Measurements from ENCODE around the gene SOCS4. TPM values are rescaled to one million over a fixed set of nuclear protein-coding genes. Genes with fewer than 3 reads are reported as not detected.

Gene SOCS4
- total and polyA plus RNA-seq, 4 experiments from 2014 or later: 3.3 to 24.5 (median 11.5) TPM

DNA sequence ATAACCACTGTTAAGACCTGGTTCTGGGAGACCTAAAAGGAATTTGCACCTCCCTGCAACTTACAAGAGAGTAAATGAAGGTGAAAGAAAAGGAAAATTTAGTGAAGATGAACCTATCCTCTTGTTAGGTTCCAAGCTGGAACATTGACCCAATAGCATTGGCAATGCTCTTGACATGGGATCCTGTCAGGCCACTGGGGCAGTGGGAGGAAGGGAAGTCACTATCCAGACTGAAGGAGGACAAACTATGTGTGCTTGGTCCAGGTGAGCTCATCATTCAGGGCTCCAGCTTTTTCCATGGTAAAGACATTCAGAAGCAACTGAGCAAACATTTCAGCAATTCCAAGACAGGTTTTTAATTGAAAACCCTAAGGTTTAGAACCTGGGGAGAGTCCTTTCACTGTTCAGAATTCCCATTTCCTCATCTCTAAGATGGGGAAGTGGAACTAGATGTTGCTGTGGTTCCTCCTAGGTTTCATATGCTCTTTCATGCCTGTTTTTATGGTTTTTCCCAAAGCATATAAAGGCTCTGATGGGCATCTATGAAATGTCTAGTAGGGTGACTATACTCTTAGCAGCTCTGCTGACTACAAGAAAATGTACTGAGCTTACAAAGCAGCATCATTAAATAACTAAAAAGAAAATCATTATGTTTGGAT is 57.5 kb downstream of the SOCS4 start:
- H3K27me3 ChIP-seq (ENCODE audit: insufficient read depth, low read length): no peaks in the 10 kb centered on the region
- H3K4me3 ChIP-seq (ENCODE audit: low read length in 2 of 2): no peak overlapping the region
- H3K36me3 ChIP-seq (ENCODE audit: insufficient read depth, low read length): no peaks in the 10 kb centered on the region
- peaks cover 3% of the 10 kb centered on the region for H3K4me1 ChIP-seq (ENCODE audit: insufficient read depth, low read length)
- Mint-ChIP-seq H3K9me3 (no peaks in the 10 kb centered on the region), H3K27ac (no peak overlapping the region), H3K4me3 (no peak overlapping the region), H3K27me3 (no peaks in the 10 kb centered on the region), H3K4me1 (peaks cover 2 to 3% (median 2%) of the 10 kb centered on the region in 4 donors), H3K36me3 (no peaks in the 10 kb centered on the region)
- CTCF ChIA-PET (ENCODE audit: partially characterized antibody): interaction anchor here (1.5 to 3.2 kb wide), 3 partner anchors 12 to 75 kb away, joined by 4 to 20 read pairs (median 9); no protein-coding TSS in a partner anchor
- POLR2A ChIA-PET (ENCODE audit: partially characterized antibody): no interaction called here
- H3K9me3 ChIP-seq (ENCODE audit: control insufficient read depth in 1 of 2, low read length in 2 of 2): no peaks in the 10 kb centered on the region
- no peak for DNase-seq
- intact Hi-C loops (cut with micrococcal nuclease): loop anchor here (5.0 kb wide), 1 partner anchor 43 kb away; the partner anchor contains the start of gene LGALS3
- H3K27ac ChIP-seq (ENCODE audit: low read depth, low read length): no peak overlapping the region

DNA sequence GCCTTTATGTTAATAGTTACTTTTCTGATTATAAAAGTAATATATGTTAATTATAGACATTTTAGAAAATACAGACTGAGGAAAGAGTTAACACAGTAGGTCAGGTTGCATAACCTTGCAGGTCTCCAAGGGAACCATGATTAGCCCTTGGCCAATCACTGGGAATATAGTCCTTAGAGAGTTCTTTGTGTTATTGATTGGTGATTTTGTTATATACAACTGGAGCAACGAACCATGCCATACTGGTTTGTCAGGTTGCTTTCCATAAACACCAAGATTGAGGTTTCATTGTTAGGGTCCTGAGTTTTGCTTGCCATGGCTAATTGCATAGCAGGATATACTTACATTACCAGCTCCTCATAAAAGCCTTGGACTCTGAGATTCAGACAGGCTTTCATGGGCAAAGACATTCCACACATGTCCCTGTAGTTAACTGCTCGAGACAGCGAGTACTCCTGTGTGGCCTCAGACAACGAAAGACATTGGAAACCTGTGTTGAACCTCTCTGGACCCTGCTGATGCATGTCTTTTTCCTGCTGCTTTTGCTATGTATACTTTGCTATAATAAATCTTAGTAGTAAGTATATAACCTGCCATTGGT is 58.1 kb downstream of the SOCS4 start:
- ChIA-PET POLR2A (ENCODE audit: partially characterized antibody) (no interaction called here), CTCF (ENCODE audit: partially characterized antibody) (interaction anchor here (1.5 to 3.2 kb wide), 3 partner anchors 13 to 75 kb away, joined by 4 to 20 read pairs (median 9); no protein-coding TSS in a partner anchor)
- no peak overlapping the region for H3K27ac Mint-ChIP-seq
- no peaks in the 10 kb centered on the region for H3K36me3 Mint-ChIP-seq
- intact Hi-C loops (cut with micrococcal nuclease): loop anchor here (5.0 kb wide), 1 partner anchor 42 kb away; the partner anchor contains the start of gene LGALS3
- H3K4me1 ChIP-seq (ENCODE audit: insufficient read depth, low read length): peaks cover 3% of the 10 kb centered on the region
- H3K4me1 Mint-ChIP-seq: peaks cover 3% of the 10 kb centered on the region in 4 donors
- no peak overlapping the region for H3K4me3 ChIP-seq (ENCODE audit: low read length in 2 of 2)
- H3K9me3 Mint-ChIP-seq: no peaks in the 10 kb centered on the region
- no peak for DNase-seq
- H3K4me3 Mint-ChIP-seq: no peak overlapping the region
- H3K27ac ChIP-seq (ENCODE audit: low read depth, low read length): no peak overlapping the region
- H3K27me3 Mint-ChIP-seq: no peaks in the 10 kb centered on the region
- no peaks in the 10 kb centered on the region for H3K9me3 ChIP-seq (ENCODE audit: control insufficient read depth in 1 of 2, low read length in 2 of 2)
- H3K36me3 ChIP-seq (ENCODE audit: insufficient read depth, low read length): no peaks in the 10 kb centered on the region
- H3K27me3 ChIP-seq (ENCODE audit: insufficient read depth, low read length): no peaks in the 10 kb centered on the region

- H3K4me3 ChIP-seq (ENCODE audit: low read length in 2 of 2): no peak overlapping the region
- Mint-ChIP-seq H3K27ac (no peak overlapping the region), H3K27me3 (no peaks in the 10 kb centered on the region), H3K36me3 (no peaks in the 10 kb centered on the region), H3K9me3 (no peaks in the 10 kb centered on the region), H3K4me1 (peaks cover 3 to 6% (median 3%) of the 10 kb centered on the region in 4 donors), H3K4me3 (no peak overlapping the region)
- peaks cover 3% of the 10 kb centered on the region for H3K4me1 ChIP-seq (ENCODE audit: insufficient read depth, low read length)
- POLR2A ChIA-PET (ENCODE audit: partially characterized antibody): no interaction called here
- no peaks in the 10 kb centered on the region for H3K27me3 ChIP-seq (ENCODE audit: insufficient read depth, low read length)
- no peaks in the 10 kb centered on the region for H3K36me3 ChIP-seq (ENCODE audit: insufficient read depth, low read length)
- CTCF ChIA-PET (ENCODE audit: partially characterized antibody): interaction anchor here (0.6 to 9.3 kb wide), 7 partner anchors 16 to 126 kb away, joined by 3 to 286 read pairs (median 4); partner anchors contain the start of gene MAPK1IP1L
- no peak for DNase-seq
- no peaks in the 10 kb centered on the region for H3K9me3 ChIP-seq (ENCODE audit: control insufficient read depth in 1 of 2, low read length in 2 of 2)
- no peak overlapping the region for H3K27ac ChIP-seq (ENCODE audit: low read depth, low read length)
- intact Hi-C loops (cut with micrococcal nuclease): loop anchor here (5.0 kb wide), 1 partner anchor 40 kb away; the partner anchor contains the start of gene LGALS3
Observed at GRCh38 chr14:55086938-55087337, 59.9 kb downstream of the SOCS4 start.

GRCh38 chr14:55088356-55088755 is 61.3 kb downstream of the SOCS4 start:
- intact Hi-C loops (cut with micrococcal nuclease): loop anchor here (5.0 kb wide), 1 partner anchor 39 kb away; the partner anchor contains the start of gene LGALS3
- H3K27me3 Mint-ChIP-seq: no peaks in the 10 kb centered on the region
- peaks cover 3 to 7% (median 5%) of the 10 kb centered on the region in 4 donors for H3K4me1 Mint-ChIP-seq
- H3K36me3 ChIP-seq (ENCODE audit: insufficient read depth, low read length): no peaks in the 10 kb centered on the region
- peaks cover 3% of the 10 kb centered on the region for H3K4me1 ChIP-seq (ENCODE audit: insufficient read depth, low read length)
- ChIA-PET POLR2A (ENCODE audit: partially characterized antibody) (no interaction called here), CTCF (ENCODE audit: partially characterized antibody) (interaction anchor here (1.0 to 9.3 kb wide), 8 partner anchors 9 to 84 kb away, joined by 3 to 286 read pairs (median 4); partner anchors contain the start of gene MAPK1IP1L)
- H3K27ac ChIP-seq (ENCODE audit: low read depth, low read length): no peak overlapping the region
- H3K4me3 ChIP-seq (ENCODE audit: low read length in 2 of 2): no peak overlapping the region
- no peaks in the 10 kb centered on the region for H3K27me3 ChIP-seq (ENCODE audit: insufficient read depth, low read length)
- H3K4me3 Mint-ChIP-seq: no peak overlapping the region
- no peaks in the 10 kb centered on the region for H3K36me3 Mint-ChIP-seq
- DNase-seq: no peak
- no peak overlapping the region for H3K27ac Mint-ChIP-seq
- H3K9me3 Mint-ChIP-seq: no peaks in the 10 kb centered on the region
- no peaks in the 10 kb centered on the region for H3K9me3 ChIP-seq (ENCODE audit: control insufficient read depth in 1 of 2, low read length in 2 of 2)

- no peaks in the 10 kb centered on the region for H3K9me3 Mint-ChIP-seq
- H3K27me3 ChIP-seq (ENCODE audit: insufficient read depth, low read length): no peaks in the 10 kb centered on the region
- no peaks in the 10 kb centered on the region for H3K9me3 ChIP-seq (ENCODE audit: control insufficient read depth in 1 of 2, low read length in 2 of 2)
- no peaks in the 10 kb centered on the region for H3K27me3 Mint-ChIP-seq
- DNase-seq: no peak
- H3K4me1 ChIP-seq (ENCODE audit: insufficient read depth, low read length): peaks cover 7% of the 10 kb centered on the region
- H3K27ac Mint-ChIP-seq: no peak overlapping the region
- POLR2A ChIA-PET (ENCODE audit: partially characterized antibody): interaction anchor here (1.5 to 4.5 kb wide), 4 partner anchors 11 to 68 kb away, joined by 4 to 39 read pairs (median 6); partner anchors contain the start of genes LGALS3 and MAPK1IP1L
- no peaks in the 10 kb centered on the region for H3K36me3 Mint-ChIP-seq
- H3K27ac ChIP-seq (ENCODE audit: low read depth, low read length): no peak overlapping the region
- H3K36me3 ChIP-seq (ENCODE audit: insufficient read depth, low read length): no peaks in the 10 kb centered on the region
- intact Hi-C loops (cut with micrococcal nuclease): no loop called here
- H3K4me3 ChIP-seq (ENCODE audit: low read length in 2 of 2): no peak overlapping the region
- H3K4me1 Mint-ChIP-seq: peaks cover 9% of the 10 kb centered on the region in 4 donors
- CTCF ChIA-PET (ENCODE audit: partially characterized antibody): interaction anchor here (0.8 to 9.3 kb wide), 9 partner anchors 11 to 64 kb away, joined by 3 to 286 read pairs (median 5); partner anchors contain the start of gene LGALS3
- H3K4me3 Mint-ChIP-seq: no peak overlapping the region
Observed at GRCh38 chr14:55092341-55092740, 65.3 kb downstream of the SOCS4 start.

GRCh38 chr14:55094292-55095157 is 67.5 kb downstream of the SOCS4 start:
- intact Hi-C loops (cut with micrococcal nuclease): no loop called here
- Mint-ChIP-seq H3K27me3 (no peaks in the 10 kb centered on the region), H3K4me3 (no peak overlapping the region), H3K9me3 (no peaks in the 10 kb centered on the region), H3K36me3 (no peaks in the 10 kb centered on the region), H3K27ac (no peak overlapping the region), H3K4me1 (peaks cover 19 to 23% (median 20%) of the 10 kb centered on the region in 4 donors)
- Histone ChIP-seq H3K9me3 (ENCODE audit: control insufficient read depth in 1 of 2, low read length in 2 of 2) (no peaks in the 10 kb centered on the region), H3K27ac (ENCODE audit: low read depth, low read length) (no peak overlapping the region), H3K36me3 (ENCODE audit: insufficient read depth, low read length) (no peaks in the 10 kb centered on the region), H3K27me3 (ENCODE audit: insufficient read depth, low read length) (no peaks in the 10 kb centered on the region), H3K4me1 (ENCODE audit: insufficient read depth, low read length) (peaks cover 21% of the 10 kb centered on the region), H3K4me3 (ENCODE audit: low read length in 2 of 2) (no peak overlapping the region)
- no peak for DNase-seq
- POLR2A ChIA-PET (ENCODE audit: partially characterized antibody): interaction anchor here (2.3 to 4.5 kb wide), 2 partner anchors 9 to 65 kb away, joined by 5 to 39 read pairs; no protein-coding TSS in a partner anchor
- CTCF ChIA-PET (ENCODE audit: partially characterized antibody): interaction anchor here (1.0 to 9.3 kb wide), 5 partner anchors 17 to 61 kb away, joined by 3 to 286 read pairs (median 4); partner anchors contain the start of gene MAPK1IP1L
